Liver (tissue), 9 donors: ENCODE data around the gene PM20D2. TPM values are rescaled to one million over a fixed set of nuclear protein-coding genes. Genes with fewer than 3 reads are reported as not detected.
A peak's percentile ranks its signal among the peaks of the same experiment; 100 is the strongest.

Source experiments
- DNase-seq: peaks from one replicate; pipeline ENCODE4 v3.0.0-alpha.2; 2017; ENCODE audit warnings: low spot score
- H3K27ac ChIP-seq, 2 donors: one replicate each; pipeline ENCODE4 v1.7.0; 2013; ENCODE audit warnings: inconsistent platforms in 2 of 2, low read length in 2 of 2, control low read depth in 1 of 2, low read depth in 1 of 2, mild to moderate bottlenecking in 1 of 2
- H3K27me3 ChIP-seq, 4 donors: one replicate each; pipeline versions ENCODE4 v1.6.1 to v1.7.0; 2013; ENCODE audit warnings: low read length in 3 of 4, inconsistent platforms in 1 of 4, mild to moderate bottlenecking in 1 of 4, moderate library complexity in 1 of 4; ENCODE audit not compliant: control insufficient read depth in 4 of 4, insufficient read depth in 4 of 4
- H3K36me3 ChIP-seq, 4 donors: one replicate each; pipeline versions ENCODE4 v1.6.1 to v1.7.0; 2013; ENCODE audit warnings: low read length in 3 of 4, mild to moderate bottlenecking in 3 of 4, low read depth in 1 of 4, moderate library complexity in 1 of 4; ENCODE audit not compliant: control insufficient read depth in 4 of 4, insufficient read depth in 3 of 4
- H3K4me1 ChIP-seq, 4 donors: one replicate each; pipeline versions ENCODE4 v1.6.1 to v1.7.0; 2013; ENCODE audit warnings: low read length in 3 of 4, mild to moderate bottlenecking in 3 of 4, moderate library complexity in 1 of 4; ENCODE audit not compliant: control insufficient read depth in 4 of 4, insufficient read depth in 4 of 4
- H3K4me3 ChIP-seq, 3 donors: one replicate each; pipeline versions ENCODE4 v1.6.1 to v1.7.0; 2013; ENCODE audit warnings: low read length in 3 of 3, control low read depth in 1 of 3, low read depth in 1 of 3, mild to moderate bottlenecking in 1 of 3
- H3K9ac ChIP-seq, 2 donors: one replicate each; pipeline ENCODE4 v1.7.0; 2013; ENCODE audit warnings: low read length in 2 of 2, mild to moderate bottlenecking in 2 of 2, moderate library complexity in 2 of 2, control low read depth in 1 of 2, low read depth in 1 of 2
- H3K9me3 ChIP-seq, 4 donors: one replicate each; pipeline versions ENCODE4 v1.6.1 to v1.7.0; 2013; ENCODE audit warnings: low read length in 3 of 4; ENCODE audit not compliant: control insufficient read depth in 4 of 4
- ATF3 ChIP-seq: IDR thresholded peaks from 2 replicates; pipeline ENCODE4 v1.6.1; 2016; ENCODE audit warnings: antibody characterized with exemption
- CTCF ChIP-seq: fragments of 150-350 bp; IDR thresholded peaks from 2 replicates; pipeline ENCODE4 v1.5.1; 2017; ENCODE audit warnings: improper control_type of control experiment, low read depth, low read length; ENCODE audit not compliant: missing input control
- EGR1 ChIP-seq, 2 donors: IDR thresholded peaks; 2 replicates each; pipeline ENCODE4 v1.6.1; 2016 to 2018; ENCODE audit warnings: antibody characterized with exemption in 2 of 2, low read depth in 2 of 2
- FOXA1 ChIP-seq: IDR thresholded peaks from 2 replicates; pipeline ENCODE4 v1.6.1; 2016; ENCODE audit warnings: antibody characterized with exemption
- FOXA2 ChIP-seq: IDR thresholded peaks from 2 replicates; pipeline ENCODE4 v1.6.1; 2016; ENCODE audit warnings: antibody characterized with exemption
- GABPA ChIP-seq, 2 donors: IDR thresholded peaks in 1 of 2; conservative IDR thresholded peaks in 1 of 2; 2 replicates each; pipeline ENCODE4 v1.6.1; 2016; ENCODE audit warnings: antibody characterized with exemption in 2 of 2, mild to moderate bottlenecking in 1 of 2, moderate library complexity in 1 of 2
- HNF4A ChIP-seq, 2 donors: conservative IDR thresholded peaks; 2 replicates each; pipeline ENCODE4 v1.6.1; 2016; ENCODE audit warnings: antibody characterized with exemption in 2 of 2, mild to moderate bottlenecking in 2 of 2
- HNF4G ChIP-seq: IDR thresholded peaks from 2 replicates; pipeline ENCODE4 v1.6.1; 2016; ENCODE audit warnings: antibody characterized with exemption
- JUND ChIP-seq, 2 donors: IDR thresholded peaks; 2 replicates each; pipeline ENCODE4 v1.6.1; 2016; ENCODE audit warnings: antibody characterized with exemption in 2 of 2
- MAX ChIP-seq: IDR thresholded peaks from 2 replicates; pipeline ENCODE4 v1.6.1; 2016; ENCODE audit warnings: antibody characterized with exemption
- NR2F2 ChIP-seq: IDR thresholded peaks from 2 replicates; pipeline ENCODE4 v1.6.1; 2016; ENCODE audit warnings: antibody characterized with exemption
- RAD21 ChIP-seq, 2 donors: IDR thresholded peaks; 2 replicates each; pipeline ENCODE4 v1.6.1; 2016; ENCODE audit warnings: antibody characterized with exemption in 2 of 2, mild to moderate bottlenecking in 2 of 2
- REST ChIP-seq: IDR thresholded peaks from 2 replicates; pipeline ENCODE4 v1.6.1; 2016; ENCODE audit warnings: antibody characterized with exemption, mild to moderate bottlenecking
- RXRA ChIP-seq, 2 donors: IDR thresholded peaks; 2 replicates each; pipeline ENCODE4 v1.6.1; 2017 to 2018; ENCODE audit warnings: antibody characterized with exemption in 2 of 2, mild to moderate bottlenecking in 1 of 2
- SP1 ChIP-seq: IDR thresholded peaks from 2 replicates; pipeline ENCODE4 v1.6.1; 2018; ENCODE audit warnings: antibody characterized with exemption, mild to moderate bottlenecking
- TAF1 ChIP-seq: conservative IDR thresholded peaks from 2 replicates; pipeline ENCODE4 v1.6.1; 2016; ENCODE audit warnings: antibody characterized with exemption, mild to moderate bottlenecking
- YY1 ChIP-seq: IDR thresholded peaks from 2 replicates; pipeline ENCODE4 v1.6.1; 2016; ENCODE audit warnings: antibody characterized with exemption, mild to moderate bottlenecking
- ZBTB33 ChIP-seq: IDR thresholded peaks from 2 replicates; pipeline ENCODE4 v1.6.1; 2016; ENCODE audit warnings: antibody characterized with exemption
- WGBS: extraction: QIAGEN DNeasy Blood & Tissue Kit; methylation state at CpG from one replicate; pipeline ENCODE4 v1.1.7; 2013; 5-methylcytosine and 5-hydroxymethylcytosine counted together
- polyA plus RNA-seq, 2 donors: library from polyadenylated mRNA; stranded (reverse) in 1 of 2; unstranded in 1 of 2; fragments of 200-250 nt in 1 of 2; fragments of >200 nt in 1 of 2; fragmentation: Nextera tagmentation in 1 of 2; extraction: Ambion mirVana in 1 of 2; gene quantifications; one replicate each; pipeline versions ENCODE4 v1.2.1 to v1.2.3, GENCODE V29; 2013 to 2015
- total RNA-seq, 2 donors: library from RNA; depleted of rRNA; stranded (reverse); fragments of >200 nt; gene quantifications; one replicate each; pipeline ENCODE4 v1.2.3, GENCODE V29; 2014
- donor health status: healthy.
- donor health status: healthy.
- donor health status: healthy.
- donor health status: healthy.
- donor health status: healthy.

PM20D2 gene
- total and polyA plus RNA-seq, 4 donors: 1.7 to 12.4 (median 4.5) TPM

GRCh38 chr6:89144354-89144906 is 1.4 kb upstream of the PM20D2 start:
- H3K4me3 ChIP-seq: no peak overlapping the region
- H3K27ac ChIP-seq: no peak overlapping the region
- H3K27me3 ChIP-seq: no peaks in the 10 kb centered on the region
- no peaks in the 10 kb centered on the region for H3K36me3 ChIP-seq
- DNase-seq: no peak
- 87% methylated on average over 2 of the region's 2 CpGs for WGBS
- H3K4me1 ChIP-seq: peaks cover 9 to 27% (median 16%) of the 10 kb centered on the region in 4 donors
- TF ChIP-seq GABPA (IDR thresholded peaks at IDR 0.05 in 1 of 2, conservative IDR thresholded peaks at IDR 0.05 in 1 of 2) (no peak), YY1 (no peak), REST (no peak)
- H3K9me3 ChIP-seq: no peaks in the 10 kb centered on the region
- H3K9ac ChIP-seq: no peak overlapping the region

- DNase-seq: no peak
- H3K9ac ChIP-seq: peak overlapping the region; percentile 30 to 77
- peak overlapping the region; percentile 77 to 86 for H3K27ac ChIP-seq
- TF ChIP-seq CTCF: no peak
- no peak for TF ChIP-seq REST
- TF ChIP-seq YY1: no peak
- TF ChIP-seq EGR1 (IDR thresholded peaks at IDR 0.05; ENCODE audit: low read depth in 2 of 2): no peak
- TF ChIP-seq TAF1: no peak
- TF ChIP-seq GABPA (IDR thresholded peaks at IDR 0.05 in 1 of 2, conservative IDR thresholded peaks at IDR 0.05 in 1 of 2): no peak
- TF ChIP-seq NR2F2: no peak
- TF ChIP-seq FOXA1: no peak
- no peak for TF ChIP-seq HNF4G
- no peak for TF ChIP-seq SP1
- TF ChIP-seq FOXA2: no peak
- no peak for TF ChIP-seq ATF3
- TF ChIP-seq RXRA (IDR thresholded peaks at IDR 0.05): no peak
- TF ChIP-seq MAX: no peak
- TF ChIP-seq HNF4A (conservative IDR thresholded peaks at IDR 0.05): no peak
- TF ChIP-seq ZBTB33: no peak
- TF ChIP-seq RAD21 (IDR thresholded peaks at IDR 0.05): no peak
- TF ChIP-seq JUND (IDR thresholded peaks at IDR 0.05): no peak
- no peaks in the 10 kb centered on the region for H3K9me3 ChIP-seq
- peaks cover 3 to 19% (median 10%) of the 10 kb centered on the region in 4 donors for H3K4me1 ChIP-seq
- H3K36me3 ChIP-seq: no peaks in the 10 kb centered on the region
- WGBS: 9% methylated on average over 17 of the region's 17 CpGs
- H3K27me3 ChIP-seq: no peaks in the 10 kb centered on the region
- peak overlapping the region; percentile 50 to 97 (median 82) for H3K4me3 ChIP-seq
Observed at GRCh38 chr6:89145091-89145955, 532 bp upstream of the PM20D2 start.
